ENCODE results near the gene B4GAT1.

DNA sequence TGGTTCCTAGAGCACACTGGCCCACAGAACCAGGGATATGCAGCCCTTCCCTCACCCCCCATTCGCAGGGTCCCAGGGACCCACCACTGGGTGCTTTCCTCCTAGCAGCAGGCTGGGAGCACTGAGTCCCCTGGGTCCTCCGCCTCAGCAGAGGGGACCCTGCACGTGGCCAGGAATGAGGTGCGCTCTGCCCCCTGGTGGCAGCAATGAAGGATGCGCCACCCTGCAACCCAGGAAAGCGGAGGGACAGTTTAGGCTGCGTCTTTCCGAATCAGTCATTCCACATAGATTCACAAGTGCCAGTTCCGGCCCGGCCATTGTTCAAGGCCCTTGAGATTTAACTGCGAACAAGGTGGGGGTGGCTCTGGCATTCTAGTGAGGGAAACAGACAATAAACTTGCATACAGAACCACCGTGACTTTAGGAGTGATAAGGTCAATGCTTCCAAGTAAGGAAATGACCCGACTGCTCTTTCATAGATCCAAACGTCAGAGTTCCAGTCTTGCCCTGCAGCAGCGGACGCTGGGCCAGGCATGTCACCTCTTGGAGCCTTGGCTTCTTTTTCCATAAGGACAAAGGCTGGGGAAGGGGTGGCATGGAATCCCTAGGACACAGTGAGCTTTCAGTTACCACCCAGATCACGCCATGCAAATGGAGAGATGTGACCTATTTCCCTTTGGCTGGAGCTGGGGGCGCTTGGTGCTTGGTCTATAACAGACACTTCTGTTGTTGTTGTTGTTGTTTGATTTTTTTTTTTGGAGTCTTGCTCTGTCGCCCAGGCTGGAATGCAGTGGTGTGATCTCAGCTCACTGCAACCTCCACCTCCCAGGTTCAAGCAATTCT is 18.9 kb downstream of the B4GAT1 start:
- TF ChIP-seq, protein P1, sequence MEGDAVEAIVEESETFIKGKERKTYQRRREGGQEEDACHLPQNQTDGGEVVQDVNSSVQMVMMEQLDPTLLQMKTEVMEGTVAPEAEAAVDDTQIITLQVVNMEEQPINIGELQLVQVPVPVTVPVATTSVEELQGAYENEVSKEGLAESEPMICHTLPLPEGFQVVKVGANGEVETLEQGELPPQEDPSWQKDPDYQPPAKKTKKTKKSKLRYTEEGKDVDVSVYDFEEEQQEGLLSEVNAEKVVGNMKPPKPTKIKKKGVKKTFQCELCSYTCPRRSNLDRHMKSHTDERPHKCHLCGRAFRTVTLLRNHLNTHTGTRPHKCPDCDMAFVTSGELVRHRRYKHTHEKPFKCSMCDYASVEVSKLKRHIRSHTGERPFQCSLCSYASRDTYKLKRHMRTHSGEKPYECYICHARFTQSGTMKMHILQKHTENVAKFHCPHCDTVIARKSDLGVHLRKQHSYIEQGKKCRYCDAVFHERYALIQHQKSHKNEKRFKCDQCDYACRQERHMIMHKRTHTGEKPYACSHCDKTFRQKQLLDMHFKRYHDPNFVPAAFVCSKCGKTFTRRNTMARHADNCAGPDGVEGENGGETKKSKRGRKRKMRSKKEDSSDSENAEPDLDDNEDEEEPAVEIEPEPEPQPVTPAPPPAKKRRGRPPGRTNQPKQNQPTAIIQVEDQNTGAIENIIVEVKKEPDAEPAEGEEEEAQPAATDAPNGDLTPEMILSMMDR (IDR thresholded peaks at IDR 0.05), result peak; percentile 97
- TF ChIP-seq EZH2phosphoT487 (IDR thresholded peaks at IDR 0.05), result no peak
